GM12878 (cell line): ENCODE data around the gene MAPKAPK2.

Experiments
- EED ChIP-seq: sonication (generic); IDR thresholded peaks from 2 replicates; pipeline ENCODE4 v1.6.1; 2016; ENCODE audit warnings: antibody characterized with exemption, low read depth
- GABPA ChIP-seq: IDR thresholded peaks from 2 replicates; pipeline ENCODE4 v1.6.1; 2014; ENCODE audit warnings: antibody characterized with exemption, low read depth, mild to moderate bottlenecking, inconsistent platforms
- POLR2AphosphoS5 ChIP-seq: IDR thresholded peaks from 2 replicates; pipeline ENCODE4 v1.6.1; 2011; ENCODE audit warnings: mild to moderate bottlenecking, low read length, inconsistent platforms
- STAT1 ChIP-seq: fragments of 450-650 bp; conservative IDR thresholded peaks from 2 replicates; pipeline ENCODE4 v1.6.1; 2014; ENCODE audit warnings: antibody characterized with exemption, mild to moderate bottlenecking
- YY1 ChIP-seq: IDR thresholded peaks from 2 replicates; pipeline ENCODE4 v1.6.1; 2011; ENCODE audit warnings: low read depth, mild to moderate bottlenecking, low read length
- ZNF274 ChIP-seq: IDR thresholded peaks from one replicate; pipeline ENCODE4 v1.8.0; 2011; ENCODE audit not compliant: insufficient read length, insufficient read depth
- TF ChIP-seq, protein P1 (sequence below), 3 experiments: IDR thresholded peaks in 2 of 3; conservative IDR thresholded peaks in 1 of 3; 2 replicates each; pipeline ENCODE4 v1.5.1; 2011; ENCODE audit warnings: low read depth in 3 of 3, low read length in 3 of 3, mild to moderate bottlenecking in 3 of 3, control low read depth in 2 of 3, moderate library complexity in 2 of 3, inconsistent platforms in 1 of 3, mixed read lengths in 1 of 3; ENCODE audit not compliant: control insufficient read depth in 2 of 3, insufficient read depth in 1 of 3; ENCODE audit errors: extremely low read depth in 1 of 3

DNA sequence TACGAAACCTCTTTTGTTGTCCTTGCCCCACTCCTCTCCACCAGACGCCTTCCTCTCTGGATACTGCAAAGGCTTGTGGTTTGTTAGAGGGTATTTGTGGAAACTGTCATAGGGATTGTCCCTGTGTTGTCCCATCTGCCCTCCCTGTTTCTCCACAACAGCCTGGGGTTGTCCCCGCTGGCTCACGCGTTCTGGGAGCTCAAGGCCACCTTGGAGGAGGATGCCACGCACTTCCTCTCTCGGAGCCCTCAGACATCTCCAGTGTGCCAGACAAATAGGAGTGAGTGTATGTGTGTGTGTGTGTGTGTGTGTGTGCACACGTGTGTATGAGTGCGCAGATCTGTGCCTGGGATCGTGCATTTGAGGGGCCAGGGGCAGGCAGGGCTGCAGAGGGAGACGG lies 48.3 kb downstream of the MAPKAPK2 start:
- TF ChIP-seq, protein P1, sequence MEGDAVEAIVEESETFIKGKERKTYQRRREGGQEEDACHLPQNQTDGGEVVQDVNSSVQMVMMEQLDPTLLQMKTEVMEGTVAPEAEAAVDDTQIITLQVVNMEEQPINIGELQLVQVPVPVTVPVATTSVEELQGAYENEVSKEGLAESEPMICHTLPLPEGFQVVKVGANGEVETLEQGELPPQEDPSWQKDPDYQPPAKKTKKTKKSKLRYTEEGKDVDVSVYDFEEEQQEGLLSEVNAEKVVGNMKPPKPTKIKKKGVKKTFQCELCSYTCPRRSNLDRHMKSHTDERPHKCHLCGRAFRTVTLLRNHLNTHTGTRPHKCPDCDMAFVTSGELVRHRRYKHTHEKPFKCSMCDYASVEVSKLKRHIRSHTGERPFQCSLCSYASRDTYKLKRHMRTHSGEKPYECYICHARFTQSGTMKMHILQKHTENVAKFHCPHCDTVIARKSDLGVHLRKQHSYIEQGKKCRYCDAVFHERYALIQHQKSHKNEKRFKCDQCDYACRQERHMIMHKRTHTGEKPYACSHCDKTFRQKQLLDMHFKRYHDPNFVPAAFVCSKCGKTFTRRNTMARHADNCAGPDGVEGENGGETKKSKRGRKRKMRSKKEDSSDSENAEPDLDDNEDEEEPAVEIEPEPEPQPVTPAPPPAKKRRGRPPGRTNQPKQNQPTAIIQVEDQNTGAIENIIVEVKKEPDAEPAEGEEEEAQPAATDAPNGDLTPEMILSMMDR (IDR thresholded peaks at IDR 0.05 in 2 of 3, conservative IDR thresholded peaks at IDR 0.05 in 1 of 3; ENCODE audit: control insufficient read depth in 2 of 3, extremely low read depth in 1 of 3, insufficient read depth in 1 of 3, low read depth in 3 of 3, low read length in 3 of 3): no peak
- TF ChIP-seq ZNF274 (no peak), EED (no peak), YY1 (no peak), GABPA (no peak), STAT1 (no peak), POLR2AphosphoS5 (no peak)
